Stimulated activated CD8-positive, alpha-beta memory T cell treated with anti-CD3 and anti-CD28 coated beads, Interleukin-15, amount 100 ng/mL, for 24 hours (primary cell): ENCODE results near the gene LGI2.
"Not testable (repeated sequence)": the region's sequence is repeated elsewhere in the genome, so short reads cannot be mapped to it uniquely, and the experiment has no call there.

ENCODE experiments used
- DNase-seq: peaks from one replicate; pipeline ENCODE4 v3.0.0-alpha.2; 2020; ENCODE audit warnings: low read depth

The LGI2 gene

GRCh38 chr4:25030277-25031076 lies at the start of gene LGI2:
Gene LGI2 (minus strand): TSS chr4:25030946. CDS start chr4:25030693, 253 bp downstream.
- DNase-seq, result no peak

DNA sequence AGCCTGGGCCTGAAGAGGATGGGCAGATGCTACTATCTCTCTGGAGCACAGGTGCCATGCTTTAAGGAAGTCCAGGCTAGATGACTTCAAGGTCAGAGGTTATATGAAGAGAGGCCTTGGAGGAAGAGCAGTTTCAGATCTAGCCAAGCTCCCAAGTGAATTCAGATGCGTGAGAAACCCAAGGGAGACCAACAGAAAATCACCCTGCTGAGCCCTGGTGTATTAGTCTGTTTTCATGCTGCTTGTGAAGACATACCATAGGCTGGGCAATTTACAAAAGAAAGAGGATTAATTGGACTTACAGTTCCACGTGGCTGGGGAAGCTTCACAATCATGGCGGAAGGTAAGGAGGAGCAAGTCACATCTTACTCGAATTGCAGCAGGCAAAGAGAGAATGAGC lies 47.8 kb upstream of the LGI2 start:
- DNase-seq, result no peak

- no peak for DNase-seq
Observed at GRCh38 chr4:25076625-25077398, 46.1 kb upstream of the LGI2 start.

- DNase-seq, result no peak
Observed at GRCh38 chr4:25075851-25076250, 45.1 kb upstream of the LGI2 start.

DNA sequence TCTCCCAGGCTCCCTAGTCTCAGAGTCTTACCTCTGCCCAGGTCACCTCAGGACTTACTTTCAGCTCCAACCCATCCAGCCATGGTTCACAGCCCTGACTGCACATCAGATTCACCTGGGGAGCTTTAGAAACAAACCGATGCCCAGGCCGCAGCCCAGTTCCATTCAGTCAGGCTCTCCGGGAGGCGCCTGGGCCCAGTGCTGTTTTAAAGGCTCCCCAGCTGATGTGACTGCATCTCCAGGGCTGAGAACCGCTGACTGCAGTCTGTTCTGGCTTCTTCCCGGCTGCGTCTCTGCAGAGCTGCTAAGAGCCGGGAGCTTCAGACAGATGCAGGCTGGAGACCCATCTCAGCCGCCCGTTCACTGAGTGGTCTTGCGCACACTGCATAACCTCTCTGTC lies 44.4 kb upstream of the LGI2 start:
- no peak for DNase-seq

- no peak for DNase-seq
Observed at GRCh38 chr4:25070545-25070944, 39.8 kb upstream of the LGI2 start.

GRCh38 chr4:25069014-25069413 lies 38.3 kb upstream of the LGI2 start:
- DNase-seq, result no peak

DNA sequence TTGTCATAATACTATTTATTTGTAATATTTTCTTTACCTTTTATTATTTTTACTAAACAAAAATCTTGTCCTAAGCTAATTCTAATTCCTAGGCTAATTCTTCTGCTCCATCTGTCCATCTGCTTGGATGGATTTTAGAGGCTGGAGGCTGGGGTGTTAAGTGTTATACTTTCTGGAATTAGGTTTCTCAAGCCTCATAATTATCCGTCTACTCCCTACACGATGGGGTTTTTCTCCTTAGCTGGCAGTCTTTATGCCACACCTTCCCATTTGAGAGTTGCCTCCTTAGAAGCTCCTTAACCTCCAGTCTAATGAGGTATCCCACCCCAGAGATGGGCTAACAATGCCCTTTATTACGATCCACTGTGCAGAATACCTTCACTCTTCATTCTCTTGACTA lies 37.6 kb upstream of the LGI2 start:
- no peak for DNase-seq

DNA sequence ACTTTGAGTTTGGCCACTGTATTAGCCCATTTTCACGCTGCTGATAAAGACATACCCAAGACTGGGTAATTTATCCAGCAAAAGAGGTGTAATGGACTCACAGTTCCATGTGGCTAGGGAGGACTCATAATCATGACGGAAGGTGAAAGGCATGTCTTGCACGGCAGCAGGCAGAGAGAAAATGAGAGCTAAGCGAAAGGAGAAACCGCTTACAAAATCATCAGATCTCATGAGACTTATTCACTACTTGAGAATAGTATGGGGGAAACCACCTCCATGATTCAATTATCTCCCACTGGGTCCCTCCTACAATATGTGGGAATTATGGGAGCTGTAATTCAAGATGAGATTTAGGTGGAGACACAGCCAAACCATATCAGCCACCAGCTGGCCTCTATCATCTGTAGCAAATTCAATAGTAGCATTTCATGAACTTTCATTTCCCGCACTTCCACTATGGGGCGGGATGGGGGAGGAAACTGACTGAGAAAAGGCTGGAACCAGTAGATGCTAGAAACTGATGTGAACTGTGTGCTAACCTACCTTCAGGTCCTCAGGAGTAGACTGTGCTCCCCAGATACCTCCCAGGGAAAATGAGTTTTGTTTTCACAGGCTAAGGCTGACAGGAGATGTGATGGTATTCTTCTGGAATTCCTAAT lies 35.3 kb upstream of the LGI2 start:
- no peak for DNase-seq

- no peak for DNase-seq
Observed at GRCh38 chr4:25065431-25065858, 34.7 kb upstream of the LGI2 start.

GRCh38 chr4:25064447-25064846 lies 33.7 kb upstream of the LGI2 start:
- DNase-seq, result not testable (repeated sequence)

DNA sequence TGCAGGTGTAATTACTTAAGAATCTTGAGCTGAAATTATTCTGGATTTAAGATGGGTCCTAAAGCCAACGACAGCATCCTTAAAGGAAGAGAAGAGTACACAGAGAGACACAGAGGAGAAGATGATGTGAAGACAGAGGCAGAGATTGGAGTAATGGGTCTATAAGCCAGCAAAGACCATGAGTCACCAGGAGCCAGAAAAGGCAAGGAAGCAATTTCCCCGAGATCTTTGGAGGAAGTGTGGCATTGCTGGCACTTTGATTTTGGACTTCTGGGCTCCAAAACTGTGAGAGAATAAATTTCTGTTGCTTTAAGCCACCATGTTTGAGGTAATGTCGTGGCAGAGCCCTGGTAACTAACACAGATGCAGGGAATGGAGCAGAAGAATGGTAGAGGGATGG lies 32.4 kb upstream of the LGI2 start:
- DNase-seq, result no peak

DNA sequence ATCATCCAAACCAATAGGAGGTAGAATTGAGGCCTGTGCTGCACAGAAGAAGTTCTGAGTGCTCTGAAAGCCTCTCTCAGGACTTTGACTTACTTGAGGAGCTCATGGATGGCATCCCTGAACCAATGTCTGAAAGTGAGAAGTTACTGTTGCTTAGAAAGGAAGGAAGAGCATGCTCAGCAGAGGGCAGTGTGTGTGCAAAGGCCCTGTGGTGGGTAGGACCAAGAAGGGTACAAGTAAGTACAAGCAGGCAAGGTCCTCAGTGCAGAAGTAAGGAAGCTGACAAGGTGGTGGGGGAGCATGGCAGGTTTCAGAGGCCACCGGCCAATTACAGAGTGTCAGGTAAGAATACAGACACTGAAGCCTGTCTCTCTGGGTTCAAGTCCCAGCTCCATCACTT lies 31.4 kb upstream of the LGI2 start:
- DNase-seq, result no peak

GRCh38 chr4:25061602-25062001 lies 30.9 kb upstream of the LGI2 start:
- DNase-seq, result no peak

- DNase-seq, result no peak
Observed at GRCh38 chr4:25060963-25061340, 30.2 kb upstream of the LGI2 start.

DNA sequence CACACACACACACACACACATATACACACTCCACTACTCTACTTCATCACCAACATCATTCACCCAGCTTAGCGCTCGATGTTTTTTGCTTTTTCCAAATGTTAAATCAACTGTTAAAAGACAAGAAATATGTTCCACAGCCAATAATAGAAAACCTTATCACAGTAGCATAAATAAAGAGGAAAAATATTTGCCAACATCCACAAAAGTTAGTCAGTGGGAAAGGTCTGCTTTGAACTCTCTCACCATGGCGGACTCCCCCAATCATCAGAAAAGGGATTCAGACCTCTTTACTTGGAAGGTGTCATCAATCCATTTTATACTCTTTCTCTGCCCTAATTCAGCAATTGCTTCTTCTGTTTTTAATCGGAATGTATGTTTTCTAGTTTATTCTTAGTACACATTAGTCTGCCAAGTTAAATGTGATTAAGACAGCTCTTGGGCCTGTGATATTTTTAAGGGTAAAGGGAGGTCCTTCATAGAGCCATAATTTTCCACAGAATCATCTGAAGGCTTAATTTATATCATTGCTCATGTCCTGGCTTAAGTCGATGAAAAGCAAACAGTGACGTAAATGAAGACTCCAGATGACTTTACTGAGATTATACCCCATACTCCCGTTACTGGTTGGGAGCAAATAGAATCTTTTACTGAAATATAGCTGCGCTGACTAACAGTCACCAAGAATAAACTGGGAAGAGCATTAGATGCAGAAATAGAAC lies 29.7 kb upstream of the LGI2 start:
- DNase-seq, result no peak

DNA sequence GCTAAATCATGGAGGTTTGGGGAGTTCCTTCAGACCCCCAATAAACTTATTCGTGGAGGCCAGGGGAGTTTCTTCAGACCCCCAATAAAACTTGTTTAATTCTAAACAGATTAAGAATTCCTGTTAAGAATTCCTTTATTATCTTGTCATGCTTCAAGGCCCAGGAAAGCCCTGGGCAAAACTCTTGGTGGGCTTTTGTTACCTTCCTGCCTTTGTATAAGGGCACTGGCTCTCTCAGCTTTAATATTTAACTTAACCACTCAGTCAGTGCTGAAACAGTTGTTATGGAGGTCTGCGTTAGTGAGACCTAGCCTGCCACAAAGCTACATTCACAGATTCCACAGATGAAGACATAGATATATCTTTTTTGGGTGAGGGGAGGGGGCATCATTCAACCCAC lies 29.0 kb upstream of the LGI2 start:
- DNase-seq, result no peak

DNA sequence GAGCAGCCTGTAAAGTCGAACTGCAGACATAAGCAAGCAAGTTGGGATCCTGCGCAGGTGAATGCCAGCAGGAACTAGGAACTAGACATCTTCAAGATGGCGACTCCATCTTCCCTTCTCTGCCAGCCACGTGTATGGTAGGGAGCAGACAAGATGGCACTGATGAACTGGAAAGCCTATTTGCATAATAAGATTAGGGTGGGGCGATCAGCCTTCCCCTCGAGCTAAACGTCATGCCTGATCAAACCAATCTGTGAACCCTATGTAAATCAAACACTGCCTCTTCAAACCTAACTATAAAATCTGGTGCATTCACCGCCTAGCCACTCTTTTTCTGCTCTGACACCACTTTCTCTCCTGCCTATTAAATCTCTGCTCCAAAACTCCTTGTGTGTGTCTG lies 28.1 kb upstream of the LGI2 start:
- no peak for DNase-seq

- no peak for DNase-seq
Observed at GRCh38 chr4:25057299-25057698, 26.6 kb upstream of the LGI2 start.

GRCh38 chr4:25052037-25052436 lies 21.3 kb upstream of the LGI2 start:
- not testable (repeated sequence) for DNase-seq

- DNase-seq, result no peak
Observed at GRCh38 chr4:25051534-25051933, 20.8 kb upstream of the LGI2 start.

GRCh38 chr4:25050370-25051078 lies 19.8 kb upstream of the LGI2 start:
- DNase-seq, result no peak
